ENCODE data around the gene LIF.

- TF ChIP-seq CTCF (IDR thresholded peaks at IDR 0.05): no peak
- no peak for TF ChIP-seq POLR2A (IDR thresholded peaks at IDR 0.05)
Measured at GRCh38 chr22:30251711-30252110, 5.2 kb upstream of the LIF start.

All from tibial nerve (tissue), 3 donors.